Smooth muscle cell (in vitro differentiated cells): ENCODE measurements around the gene COL23A1. TPM values are rescaled to one million over a fixed set of nuclear protein-coding genes. Genes with fewer than 3 reads are reported as not detected.
A peak's percentile ranks its signal among the peaks of the same experiment; 100 is the strongest.

Source experiments
- DNase-seq: peaks from one replicate; lab custom pipeline; 2025; ENCODE audit not compliant: unreplicated experiment; lab: John Stamatoyannopoulos, UW
- H2AFZ ChIP-seq: fragments of 200-600 bp; sonication (generic); 2 replicates; pipeline ENCODE4 v1.6.0; 2016; ENCODE audit warnings: antibody characterized with exemption, low read depth, mild to moderate bottlenecking
- H3F3A ChIP-seq: fragments of 200-600 bp; sonication (generic); 2 replicates; pipeline ENCODE4 v1.6.0; 2017; ENCODE audit warnings: antibody characterized with exemption, low read depth
- H3K27ac ChIP-seq: fragments of 200-600 bp; sonication (generic); 2 replicates; pipeline ENCODE4 v1.5.1; 2016; ENCODE audit warnings: low read depth, mild to moderate bottlenecking
- H3K27me3 ChIP-seq: fragments of 200-600 bp; sonication (generic); 2 replicates; pipeline ENCODE4 v1.6.1; 2016; ENCODE audit warnings: low read depth, mild to moderate bottlenecking
- H3K36me3 ChIP-seq: fragments of 200-600 bp; sonication (generic); 2 replicates; pipeline ENCODE4 v1.5.1; 2016; ENCODE audit warnings: low read depth
- H3K4me1 ChIP-seq: fragments of 200-600 bp; sonication (generic); 2 replicates; pipeline ENCODE4 v1.5.1; 2016; ENCODE audit warnings: low read depth
- H3K4me2 ChIP-seq: fragments of 200-600 bp; sonication (generic); 2 replicates; pipeline ENCODE4 v1.6.0; 2016; ENCODE audit warnings: mild to moderate bottlenecking
- H3K4me3 ChIP-seq: fragments of 200-600 bp; sonication (generic); 2 replicates; pipeline ENCODE4 v1.5.1; 2016; ENCODE audit warnings: mild to moderate bottlenecking
- H3K79me2 ChIP-seq: fragments of 200-600 bp; sonication (generic); 2 replicates; pipeline ENCODE4 v1.6.0; 2016; ENCODE audit warnings: low read depth, mild to moderate bottlenecking
- H3K9ac ChIP-seq: fragments of 200-600 bp; sonication (generic); 2 replicates; pipeline ENCODE4 v1.6.0; 2016; ENCODE audit warnings: low read depth
- H3K9me3 ChIP-seq: fragments of 200-600 bp; sonication (generic); replicated peaks from 2 replicates; pipeline ENCODE4 v1.5.1; 2016; ENCODE audit warnings: low read depth
- H4K20me1 ChIP-seq: fragments of 200-600 bp; sonication (generic); 2 replicates; pipeline ENCODE4 v1.6.0; 2016; ENCODE audit warnings: low read depth
- CTCF ChIP-seq: fragments of 200-600 bp; sonication (generic); IDR thresholded peaks from 2 replicates; pipeline ENCODE4 v1.5.1; 2017; ENCODE audit warnings: borderline replicate concordance, mild to moderate bottlenecking, antibody characterized with exemption; ENCODE audit not compliant: insufficient read depth, poor library complexity, severe bottlenecking
- WGBS: methylation state at CpG from one replicate; pipeline ENCODE4 v1.1.7; 2016; ENCODE audit warnings: low lambda C conversion rate; 5-methylcytosine and 5-hydroxymethylcytosine counted together
- polyA plus RNA-seq: library from polyadenylated mRNA; unstranded; fragments of >200 nt; fragmentation: Nextera tagmentation; extraction: Ambion mirVana; gene quantifications from 2 replicates; pipeline ENCODE4 v1.2.1, GENCODE V29; 2016
- total RNA-seq: library from RNA; depleted of rRNA; stranded (reverse); fragments of >200 nt; gene quantifications from 2 replicates; pipeline ENCODE4 v1.2.3, GENCODE V29; 2014

Gene COL23A1
- total and polyA plus RNA-seq, 2 experiments from 2014 or later = 5.3 to 27.4 TPM

- no peak for TF ChIP-seq CTCF
- Histone ChIP-seq H3K36me3 (no peaks in the 10 kb centered on the region), H3K4me2 (peak overlapping the region; percentile 47), H3K79me2 (no peaks in the 10 kb centered on the region), H2AFZ (no peak overlapping the region), H4K20me1 (no peaks in the 10 kb centered on the region), H3K27me3 (no peaks in the 10 kb centered on the region), H3K9ac (no peak overlapping the region), H3K27ac (peak overlapping the region; percentile 77), H3F3A (peaks cover 5% of the 10 kb centered on the region), H3K4me3 (no peak overlapping the region), H3K9me3 (no peaks in the 10 kb centered on the region), H3K4me1 (peaks cover 3% of the 10 kb centered on the region)
- WGBS = 33% methylated on average over 7 of the region's 7 CpGs
- DNase-seq = no peak
Observed at GRCh38 chr5:178538741-178539229, 51.4 kb downstream of the COL23A1 start.

- Histone ChIP-seq H3F3A (peaks cover 5% of the 10 kb centered on the region), H3K4me2 (no peak overlapping the region), H3K27me3 (no peaks in the 10 kb centered on the region), H3K27ac (peak overlapping the region; percentile 77), H3K9me3 (no peaks in the 10 kb centered on the region), H2AFZ (no peak overlapping the region), H3K4me1 (peaks cover 3% of the 10 kb centered on the region), H3K9ac (no peak overlapping the region), H3K36me3 (no peaks in the 10 kb centered on the region), H3K79me2 (no peaks in the 10 kb centered on the region), H4K20me1 (no peaks in the 10 kb centered on the region), H3K4me3 (no peak overlapping the region)
- WGBS = 90% methylated on average over 31 of the region's 31 CpGs
- no peak for DNase-seq
- TF ChIP-seq CTCF = no peak
Observed at GRCh38 chr5:178537467-178538371, 52.5 kb downstream of the COL23A1 start.

GRCh38 chr5:178536541-178537466, 53.4 kb downstream of the COL23A1 start:
- peaks cover 5% of the 10 kb centered on the region for H3F3A ChIP-seq
- H3K27me3 ChIP-seq = no peaks in the 10 kb centered on the region
- no peaks in the 10 kb centered on the region for H3K9me3 ChIP-seq
- no peak overlapping the region for H3K4me2 ChIP-seq
- no peak for TF ChIP-seq CTCF
- no peaks in the 10 kb centered on the region for H3K4me1 ChIP-seq
- no peaks in the 10 kb centered on the region for H3K36me3 ChIP-seq
- no peak overlapping the region for H2AFZ ChIP-seq
- no peak for DNase-seq
- no peak overlapping the region for H3K27ac ChIP-seq
- H3K4me3 ChIP-seq = no peak overlapping the region
- 85% methylated on average over 26 of the region's 26 CpGs for WGBS
- no peaks in the 10 kb centered on the region for H3K79me2 ChIP-seq
- H4K20me1 ChIP-seq = no peaks in the 10 kb centered on the region
- no peak overlapping the region for H3K9ac ChIP-seq
